Measurements from ENCODE around the gene ROR2. TPM values are rescaled to one million over a fixed set of nuclear protein-coding genes. Genes with fewer than 3 reads are reported as not detected.

ROR2 gene
- total and polyA plus RNA-seq, 3 experiments from 2014 or later, result 2.0 TPM; not detected in 2

GRCh38 chr9:91894536-91894935 lies 55.5 kb downstream of the ROR2 start:
- no peaks in the 10 kb centered on the region for H3K9me3 Mint-ChIP-seq
- Histone ChIP-seq H3K27me3 (ENCODE audit: insufficient read depth, low read length, poor library complexity, severe bottlenecking) (no peaks in the 10 kb centered on the region), H3K9me3 (ENCODE audit: low read length) (no peaks in the 10 kb centered on the region), H3K4me1 (ENCODE audit: insufficient read depth, low read length) (no peaks in the 10 kb centered on the region), H3K4me3 (ENCODE audit: low read length) (no peak overlapping the region), H3K36me3 (ENCODE audit: insufficient read depth, low read length) (no peaks in the 10 kb centered on the region), H3K27ac (ENCODE audit: low read depth, low read length) (no peak overlapping the region)
- peaks cover 18 to 46% of the 10 kb centered on the region in 2 donors for H3K27me3 Mint-ChIP-seq
- peaks cover 0 to 5% (median 0%) of the 10 kb centered on the region in 3 donors for H3K36me3 Mint-ChIP-seq
- POLR2A ChIA-PET, result no interaction called here
- DNase-seq, result no peak
- H3K27ac Mint-ChIP-seq, result no peak overlapping the region
- H3K4me1 Mint-ChIP-seq, result no peaks in the 10 kb centered on the region
- H3K4me3 Mint-ChIP-seq, result no peak overlapping the region
- CTCF ChIA-PET, result no interaction called here

GRCh38 chr9:91894023-91894422 lies 56.0 kb downstream of the ROR2 start:
- no peak for DNase-seq
- H3K9me3 Mint-ChIP-seq, result no peaks in the 10 kb centered on the region
- Histone ChIP-seq H3K9me3 (ENCODE audit: low read length) (no peaks in the 10 kb centered on the region), H3K27ac (ENCODE audit: low read depth, low read length) (no peak overlapping the region), H3K36me3 (ENCODE audit: insufficient read depth, low read length) (no peaks in the 10 kb centered on the region), H3K4me1 (ENCODE audit: insufficient read depth, low read length) (no peaks in the 10 kb centered on the region), H3K27me3 (ENCODE audit: insufficient read depth, low read length, poor library complexity, severe bottlenecking) (no peaks in the 10 kb centered on the region), H3K4me3 (ENCODE audit: low read length) (no peak overlapping the region)
- H3K4me1 Mint-ChIP-seq, result no peaks in the 10 kb centered on the region
- peaks cover 0 to 5% (median 0%) of the 10 kb centered on the region in 3 donors for H3K36me3 Mint-ChIP-seq
- ChIA-PET CTCF (no interaction called here), POLR2A (no interaction called here)
- peaks cover 21 to 48% of the 10 kb centered on the region in 2 donors for H3K27me3 Mint-ChIP-seq
- H3K27ac Mint-ChIP-seq, result no peak overlapping the region
- no peak overlapping the region for H3K4me3 Mint-ChIP-seq

- no peaks in the 10 kb centered on the region for H3K27me3 ChIP-seq (ENCODE audit: insufficient read depth, low read length, poor library complexity, severe bottlenecking)
- no peak overlapping the region for H3K27ac ChIP-seq (ENCODE audit: low read depth, low read length)
- H3K4me1 ChIP-seq (ENCODE audit: insufficient read depth, low read length), result no peaks in the 10 kb centered on the region
- CTCF ChIA-PET, result no interaction called here
- Mint-ChIP-seq H3K4me1 (no peaks in the 10 kb centered on the region), H3K27me3 (peaks cover 21 to 46% of the 10 kb centered on the region in 2 donors), H3K36me3 (peaks cover 0 to 8% (median 0%) of the 10 kb centered on the region in 3 donors), H3K4me3 (no peak overlapping the region), H3K27ac (no peak overlapping the region), H3K9me3 (no peaks in the 10 kb centered on the region)
- no peaks in the 10 kb centered on the region for H3K9me3 ChIP-seq (ENCODE audit: low read length)
- POLR2A ChIA-PET, result no interaction called here
- no peak for DNase-seq
- no peak overlapping the region for H3K4me3 ChIP-seq (ENCODE audit: low read length)
- H3K36me3 ChIP-seq (ENCODE audit: insufficient read depth, low read length), result no peaks in the 10 kb centered on the region
These were observed 58.1 kb downstream of the ROR2 start for GRCh38 chr9:91891915-91892314.

GRCh38 chr9:91890662-91891061 lies 59.4 kb downstream of the ROR2 start:
- Histone ChIP-seq H3K4me3 (ENCODE audit: low read length) (no peak overlapping the region), H3K4me1 (ENCODE audit: insufficient read depth, low read length) (no peaks in the 10 kb centered on the region), H3K27me3 (ENCODE audit: insufficient read depth, low read length, poor library complexity, severe bottlenecking) (no peaks in the 10 kb centered on the region), H3K9me3 (ENCODE audit: low read length) (no peaks in the 10 kb centered on the region), H3K27ac (ENCODE audit: low read depth, low read length) (no peak overlapping the region), H3K36me3 (ENCODE audit: insufficient read depth, low read length) (no peaks in the 10 kb centered on the region)
- ChIA-PET POLR2A (no interaction called here), CTCF (no interaction called here)
- Mint-ChIP-seq H3K27me3 (peaks cover 20 to 33% of the 10 kb centered on the region in 2 donors), H3K4me1 (no peaks in the 10 kb centered on the region), H3K27ac (no peak overlapping the region), H3K4me3 (no peak overlapping the region), H3K9me3 (no peaks in the 10 kb centered on the region), H3K36me3 (peaks cover 0 to 8% (median 0%) of the 10 kb centered on the region in 3 donors)
- DNase-seq, result no peak

GRCh38 chr9:91889161-91889911 lies 60.7 kb downstream of the ROR2 start:
- CTCF ChIA-PET, result no interaction called here

GRCh38 chr9:91886414-91887076 lies 63.5 kb downstream of the ROR2 start:
- Mint-ChIP-seq H3K36me3 (peaks cover 0 to 3% (median 0%) of the 10 kb centered on the region in 3 donors), H3K4me3 (no peak overlapping the region), H3K27me3 (peaks cover 11 to 14% of the 10 kb centered on the region in 2 donors), H3K4me1 (no peaks in the 10 kb centered on the region), H3K27ac (no peak overlapping the region), H3K9me3 (no peaks in the 10 kb centered on the region)
- no peaks in the 10 kb centered on the region for H3K27me3 ChIP-seq (ENCODE audit: insufficient read depth, low read length, poor library complexity, severe bottlenecking)
- H3K27ac ChIP-seq (ENCODE audit: low read depth, low read length), result no peak overlapping the region
- ChIA-PET POLR2A (no interaction called here), CTCF (no interaction called here)
- no peak for DNase-seq
- H3K36me3 ChIP-seq (ENCODE audit: insufficient read depth, low read length), result no peaks in the 10 kb centered on the region
- H3K9me3 ChIP-seq (ENCODE audit: low read length), result no peaks in the 10 kb centered on the region
- no peaks in the 10 kb centered on the region for H3K4me1 ChIP-seq (ENCODE audit: insufficient read depth, low read length)
- no peak overlapping the region for H3K4me3 ChIP-seq (ENCODE audit: low read length)

More at GRCh38 chr9:91889161-91889911, 60.7 kb downstream of the ROR2 start:
- Histone ChIP-seq H3K36me3 (ENCODE audit: insufficient read depth, low read length) (no peaks in the 10 kb centered on the region), H3K4me3 (ENCODE audit: low read length) (no peak overlapping the region), H3K27me3 (ENCODE audit: insufficient read depth, low read length, poor library complexity, severe bottlenecking) (no peaks in the 10 kb centered on the region), H3K9me3 (ENCODE audit: low read length) (no peaks in the 10 kb centered on the region), H3K4me1 (ENCODE audit: insufficient read depth, low read length) (no peaks in the 10 kb centered on the region), H3K27ac (ENCODE audit: low read depth, low read length) (no peak overlapping the region)
- no peak for DNase-seq
- POLR2A ChIA-PET, result no interaction called here
- peaks cover 14 to 26% of the 10 kb centered on the region in 2 donors for H3K27me3 Mint-ChIP-seq
- H3K36me3 Mint-ChIP-seq, result peaks cover 0 to 8% (median 0%) of the 10 kb centered on the region in 3 donors
- H3K4me3 Mint-ChIP-seq, result no peak overlapping the region
- no peak overlapping the region for H3K27ac Mint-ChIP-seq
- no peaks in the 10 kb centered on the region for H3K9me3 Mint-ChIP-seq
- H3K4me1 Mint-ChIP-seq, result no peaks in the 10 kb centered on the region

- Histone ChIP-seq H3K27ac (ENCODE audit: low read depth, low read length) (no peak overlapping the region), H3K4me1 (ENCODE audit: insufficient read depth, low read length) (no peaks in the 10 kb centered on the region), H3K4me3 (ENCODE audit: low read length) (no peak overlapping the region), H3K27me3 (ENCODE audit: insufficient read depth, low read length, poor library complexity, severe bottlenecking) (no peaks in the 10 kb centered on the region), H3K9me3 (ENCODE audit: low read length) (no peaks in the 10 kb centered on the region), H3K36me3 (ENCODE audit: insufficient read depth, low read length) (no peaks in the 10 kb centered on the region)
- CTCF ChIA-PET, result no interaction called here
- Mint-ChIP-seq H3K27ac (no peak overlapping the region), H3K36me3 (peaks cover 0 to 3% (median 0%) of the 10 kb centered on the region in 3 donors), H3K4me1 (no peaks in the 10 kb centered on the region), H3K9me3 (no peaks in the 10 kb centered on the region), H3K27me3 (peaks cover 11 to 14% of the 10 kb centered on the region in 2 donors), H3K4me3 (no peak overlapping the region)
- no peak for DNase-seq
- POLR2A ChIA-PET, result no interaction called here
These were observed 64.1 kb downstream of the ROR2 start for GRCh38 chr9:91885746-91886413.

Data from CD8-positive, alpha-beta memory T cell (primary cell).